Right atrium auricular region (tissue), 2 donors: ENCODE data around the gene SLC12A1. TPM values are rescaled to one million over a fixed set of nuclear protein-coding genes. Genes with fewer than 3 reads are reported as not detected.

Experiments
- DNase-seq: peaks from one replicate; pipeline ENCODE4 v3.0.0-alpha.2; 2019; ENCODE audit warnings: low spot score
- H3K27ac ChIP-seq, 2 donors: fragments of 200-600 bp; sonication (generic); 1 replicate in 1 of 2; 2 replicates in 1 of 2; pipeline ENCODE4 v1.5.1; 2016 to 2019
- H3K27me3 ChIP-seq, 2 donors: fragments of 200-600 bp; sonication (generic); one replicate each; pipeline versions ENCODE4 v1.5.1 to v1.6.0; 2017 to 2019
- H3K36me3 ChIP-seq: fragments of 200-600 bp; sonication (generic); one replicate; pipeline ENCODE4 v1.5.1; 2016
- H3K4me1 ChIP-seq, 2 donors: fragments of 200-600 bp; sonication (generic); one replicate each; pipeline versions ENCODE4 v1.5.1 to v1.6.0; 2017 to 2019
- H3K4me3 ChIP-seq, 2 donors: fragments of 200-600 bp; sonication (generic); 1 replicate in 1 of 2; 2 replicates in 1 of 2; pipeline ENCODE4 v1.5.1; 2017 to 2019; ENCODE audit warnings: mild to moderate bottlenecking in 1 of 2, moderate library complexity in 1 of 2
- H3K9me3 ChIP-seq, 2 donors: fragments of 200-600 bp; sonication (generic); one replicate each; pipeline ENCODE4 v1.5.1; 2019
- CTCF ChIP-seq, 2 donors: fragments of 200-600 bp; sonication (generic); IDR thresholded peaks; one replicate each; pipeline ENCODE4 v1.5.1; 2019; ENCODE audit warnings: antibody characterized with exemption in 2 of 2
- total RNA-seq, 2 donors: library from RNA; depleted of rRNA; stranded (reverse); fragments of >200 nt; gene quantifications; one replicate each; pipeline ENCODE4 v1.1.0, GENCODE V29; 2016

Gene SLC12A1
- total RNA-seq, 2 donors from 2014 or later: not detected

GRCh38 chr15:48186271-48186670, 19.8 kb upstream of the SLC12A1 start:
- TF ChIP-seq CTCF (IDR thresholded peaks at IDR 0.05): no peak
- no peak overlapping the region for H3K27ac ChIP-seq
- no peak for DNase-seq
- H3K36me3 ChIP-seq: no peaks in the 10 kb centered on the region
- H3K9me3 ChIP-seq: no peaks in the 10 kb centered on the region
- H3K27me3 ChIP-seq: no peaks in the 10 kb centered on the region
- no peak overlapping the region for H3K4me3 ChIP-seq
- no peaks in the 10 kb centered on the region for H3K4me1 ChIP-seq

DNA sequence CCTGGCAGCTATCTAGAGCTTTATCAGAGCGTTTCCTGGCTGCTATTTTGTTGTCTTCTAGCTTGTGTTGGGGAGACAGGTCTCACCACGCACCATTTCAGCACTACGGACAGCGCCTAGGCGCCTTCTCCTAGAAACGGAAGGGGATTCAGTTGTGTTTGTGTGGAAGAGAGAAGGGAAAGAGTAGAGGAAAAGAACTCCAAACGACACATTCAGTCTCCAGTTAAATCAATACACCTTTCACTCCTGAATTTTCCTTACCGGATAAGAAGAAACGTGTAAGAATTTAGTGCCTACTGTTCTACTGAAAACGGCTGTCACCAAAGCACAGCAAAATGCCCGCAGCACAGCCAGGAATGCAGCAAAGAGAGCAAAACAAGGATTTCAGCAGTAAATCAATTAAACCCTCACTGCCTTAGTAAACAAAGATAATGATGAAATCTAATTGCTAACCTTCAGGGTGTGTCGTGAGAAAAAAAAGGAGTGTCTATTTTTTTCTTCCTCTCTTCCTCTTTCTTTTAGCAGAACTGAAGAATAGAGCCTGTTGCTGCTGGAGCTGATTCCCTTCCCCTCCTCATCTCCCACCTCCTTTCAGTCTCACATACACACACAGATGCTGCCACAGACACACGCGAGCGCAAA, 15.0 kb upstream of the SLC12A1 start:
- Histone ChIP-seq H3K36me3 (no peaks in the 10 kb centered on the region), H3K27ac (no peak overlapping the region), H3K4me1 (no peaks in the 10 kb centered on the region), H3K9me3 (no peaks in the 10 kb centered on the region), H3K27me3 (no peaks in the 10 kb centered on the region), H3K4me3 (no peak overlapping the region)
- TF ChIP-seq CTCF (IDR thresholded peaks at IDR 0.05): no peak
- no peak for DNase-seq

DNA sequence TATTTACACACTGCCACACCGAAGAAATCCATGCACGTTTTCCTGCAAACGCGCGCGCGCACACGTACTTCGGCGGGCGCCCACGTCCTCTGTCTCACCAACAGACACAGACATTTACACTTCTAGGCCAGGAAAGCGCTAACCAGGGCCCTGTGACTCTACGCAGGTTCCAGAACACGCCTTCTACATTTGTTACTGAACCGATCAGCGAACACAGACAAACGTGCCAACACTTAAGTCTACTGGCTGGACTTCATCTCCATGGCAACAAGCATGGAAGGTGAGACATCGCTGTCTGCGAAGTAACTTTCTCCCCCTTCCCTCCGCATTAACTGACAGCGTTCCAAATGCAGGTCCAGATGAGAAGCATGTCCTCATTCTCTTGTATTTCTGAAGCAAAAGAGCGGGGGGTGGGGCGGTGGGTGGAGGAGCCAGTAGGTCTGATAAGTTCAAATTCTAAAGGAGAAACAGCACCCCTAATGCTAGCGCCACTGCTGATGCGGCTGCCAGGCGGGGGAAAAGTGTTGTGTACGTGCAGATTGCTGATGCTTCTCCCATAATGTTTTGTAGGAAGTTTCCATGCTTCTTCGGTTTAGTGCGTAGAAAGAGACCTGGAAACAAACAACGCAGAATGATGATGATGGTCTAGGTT, 14.4 kb upstream of the SLC12A1 start, which contains the start of gene CTXN2:
CTXN2 (plus strand) TSS at position 92 of the 652 bp plus-strand sequence. CDS start 9,636 bp downstream, outside the sequence.
- Histone ChIP-seq H3K4me3 (no peak within 1 kb of the TSS), H3K27ac (no peak within 1 kb of the TSS), H3K36me3 (no peaks in the 10 kb centered on the region), H3K4me1 (no peaks in the 10 kb centered on the region), H3K9me3 (no peaks in the 10 kb centered on the region), H3K27me3 (no peaks in the 10 kb centered on the region)
- no peak for TF ChIP-seq CTCF (IDR thresholded peaks at IDR 0.05)
- no peak for DNase-seq

- Histone ChIP-seq H3K9me3 (no peaks in the 10 kb centered on the region), H3K27me3 (no peaks in the 10 kb centered on the region), H3K36me3 (no peaks in the 10 kb centered on the region), H3K27ac (no peak overlapping the region), H3K4me3 (no peak overlapping the region), H3K4me1 (no peaks in the 10 kb centered on the region)
- no peak for DNase-seq
- TF ChIP-seq CTCF (IDR thresholded peaks at IDR 0.05): no peak
Observed at GRCh38 chr15:48202068-48202467, 4.0 kb upstream of the SLC12A1 start.

- no peaks in the 10 kb centered on the region for H3K36me3 ChIP-seq
- no peak overlapping the region for H3K4me3 ChIP-seq
- H3K9me3 ChIP-seq: no peaks in the 10 kb centered on the region
- no peak for DNase-seq
- no peak for TF ChIP-seq CTCF (IDR thresholded peaks at IDR 0.05)
- H3K27me3 ChIP-seq: no peaks in the 10 kb centered on the region
- no peak overlapping the region for H3K27ac ChIP-seq
- no peaks in the 10 kb centered on the region for H3K4me1 ChIP-seq
Observed at GRCh38 chr15:48221261-48221660, 15.2 kb downstream of the SLC12A1 start.
